HG02840 (cell line): ENCODE measurements around the gene ARIH1.
"Not testable (repeated sequence)": the region's sequence is repeated elsewhere in the genome, so short reads cannot be mapped to it uniquely, and the experiment has no call there.

Experiments
- ATAC-seq: cut with Tn5 transposase; IDR thresholded peaks from one replicate; pipeline ENCODE4 v1.9.1; 2021; ENCODE audit warnings: mild to moderate bottlenecking, moderate library complexity, moderate number of reproducible peaks; ENCODE audit not compliant: unreplicated experiment, low FRiP score

Gene ARIH1

GRCh38 chr15:72591361-72591760 lies 117.2 kb downstream of the ARIH1 start:
- ATAC-seq: no peak

- ATAC-seq: no peak
Measured at GRCh38 chr15:72592097-72592496, 118.0 kb downstream of the ARIH1 start.

GRCh38 chr15:72592676-72593075 lies 118.5 kb downstream of the ARIH1 start:
- no peak for ATAC-seq

GRCh38 chr15:72593838-72594237 lies 119.7 kb downstream of the ARIH1 start:
- ATAC-seq: no peak

- ATAC-seq: no peak
Measured at GRCh38 chr15:72599855-72600464, 125.8 kb downstream of the ARIH1 start.

GRCh38 chr15:72604794-72605193 lies 130.7 kb downstream of the ARIH1 start:
- no peak for ATAC-seq

- not testable (repeated sequence) for ATAC-seq
Measured at GRCh38 chr15:72608084-72608483, 134.0 kb downstream of the ARIH1 start.

- ATAC-seq: no peak
Measured at GRCh38 chr15:72609862-72610261, 135.7 kb downstream of the ARIH1 start.

- ATAC-seq: not testable (repeated sequence)
Measured at GRCh38 chr15:72612324-72612723, 138.2 kb downstream of the ARIH1 start.

GRCh38 chr15:72614810-72615532 lies 140.8 kb downstream of the ARIH1 start:
- ATAC-seq: no peak

GRCh38 chr15:72615533-72616233 lies 141.6 kb downstream of the ARIH1 start:
- ATAC-seq: not testable (repeated sequence)

- no peak for ATAC-seq
Measured at GRCh38 chr15:72616491-72617210, 142.5 kb downstream of the ARIH1 start.

- ATAC-seq: not testable (repeated sequence)
Measured at GRCh38 chr15:72623854-72624253, 149.7 kb downstream of the ARIH1 start.

GRCh38 chr15:72626153-72626552 lies 152.0 kb downstream of the ARIH1 start:
- ATAC-seq: not testable (repeated sequence)

- not testable (repeated sequence) for ATAC-seq
Measured at GRCh38 chr15:72628249-72629067, 154.3 kb downstream of the ARIH1 start.

- not testable (repeated sequence) for ATAC-seq
Measured at GRCh38 chr15:72629068-72629570, 155.0 kb downstream of the ARIH1 start.

GRCh38 chr15:72636519-72637282 lies 162.6 kb downstream of the ARIH1 start:
- ATAC-seq: not testable (repeated sequence)

- ATAC-seq: not testable (repeated sequence)
Measured at GRCh38 chr15:72639759-72640483, 165.8 kb downstream of the ARIH1 start.
